Fibroblast of gingiva (primary cell): ENCODE data around the gene HSD17B8.
A peak's percentile ranks its signal among the peaks of the same experiment; 100 is the strongest.
"Not testable (repeated sequence)": the region's sequence is repeated elsewhere in the genome, so short reads cannot be mapped to it uniquely, and the experiment has no call there.

Experiments
- DNase-seq: peaks from one replicate; pipeline ENCODE4 v3.0.0-alpha.2; 2011; ENCODE audit warnings: low read depth

Gene HSD17B8

GRCh38 chr6:33207552-33208090 is 3.2 kb downstream of the HSD17B8 start:
- DNase-seq, result peak; percentile 58

GRCh38 chr6:33208091-33208967 is 3.9 kb downstream of the HSD17B8 start, which contains the start of gene RING1:
TSS of gene RING1 (plus strand) at chr6:33208500. CDS start at chr6:33208823, 323 bp downstream.
- DNase-seq, result peak; percentile 82

DNA sequence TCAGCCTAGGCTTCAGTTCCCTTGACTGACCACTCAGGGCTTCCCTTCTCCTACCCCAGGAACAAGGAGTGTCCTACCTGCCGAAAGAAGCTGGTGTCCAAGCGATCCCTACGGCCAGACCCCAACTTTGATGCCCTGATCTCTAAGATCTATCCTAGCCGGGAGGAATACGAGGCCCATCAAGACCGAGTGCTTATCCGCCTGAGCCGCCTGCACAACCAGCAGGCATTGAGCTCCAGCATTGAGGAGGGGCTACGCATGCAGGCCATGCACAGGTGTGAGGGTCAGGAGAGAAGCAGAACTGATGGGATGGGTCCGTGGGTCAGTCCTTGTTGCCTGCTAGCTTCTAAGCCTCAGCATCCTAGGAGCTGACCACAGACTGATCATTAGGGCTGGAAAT is 5.4 kb downstream of the HSD17B8 start:
- no peak for DNase-seq

DNA sequence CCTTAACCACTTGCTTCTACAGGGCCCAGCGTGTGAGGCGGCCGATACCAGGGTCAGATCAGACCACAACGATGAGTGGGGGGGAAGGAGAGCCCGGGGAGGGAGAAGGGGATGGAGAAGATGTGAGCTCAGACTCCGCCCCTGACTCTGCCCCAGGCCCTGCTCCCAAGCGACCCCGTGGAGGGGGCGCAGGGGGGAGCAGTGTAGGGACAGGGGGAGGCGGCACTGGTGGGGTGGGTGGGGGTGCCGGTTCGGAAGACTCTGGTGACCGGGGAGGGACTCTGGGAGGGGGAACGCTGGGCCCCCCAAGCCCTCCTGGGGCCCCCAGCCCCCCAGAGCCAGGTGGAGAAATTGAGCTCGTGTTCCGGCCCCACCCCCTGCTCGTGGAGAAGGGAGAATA is 6.7 kb downstream of the HSD17B8 start:
- no peak for DNase-seq

GRCh38 chr6:33211666-33212422 is 7.4 kb downstream of the HSD17B8 start:
- DNase-seq, result no peak

- DNase-seq, result no peak
Observed at GRCh38 chr6:33212857-33213165, 8.4 kb downstream of the HSD17B8 start.

DNA sequence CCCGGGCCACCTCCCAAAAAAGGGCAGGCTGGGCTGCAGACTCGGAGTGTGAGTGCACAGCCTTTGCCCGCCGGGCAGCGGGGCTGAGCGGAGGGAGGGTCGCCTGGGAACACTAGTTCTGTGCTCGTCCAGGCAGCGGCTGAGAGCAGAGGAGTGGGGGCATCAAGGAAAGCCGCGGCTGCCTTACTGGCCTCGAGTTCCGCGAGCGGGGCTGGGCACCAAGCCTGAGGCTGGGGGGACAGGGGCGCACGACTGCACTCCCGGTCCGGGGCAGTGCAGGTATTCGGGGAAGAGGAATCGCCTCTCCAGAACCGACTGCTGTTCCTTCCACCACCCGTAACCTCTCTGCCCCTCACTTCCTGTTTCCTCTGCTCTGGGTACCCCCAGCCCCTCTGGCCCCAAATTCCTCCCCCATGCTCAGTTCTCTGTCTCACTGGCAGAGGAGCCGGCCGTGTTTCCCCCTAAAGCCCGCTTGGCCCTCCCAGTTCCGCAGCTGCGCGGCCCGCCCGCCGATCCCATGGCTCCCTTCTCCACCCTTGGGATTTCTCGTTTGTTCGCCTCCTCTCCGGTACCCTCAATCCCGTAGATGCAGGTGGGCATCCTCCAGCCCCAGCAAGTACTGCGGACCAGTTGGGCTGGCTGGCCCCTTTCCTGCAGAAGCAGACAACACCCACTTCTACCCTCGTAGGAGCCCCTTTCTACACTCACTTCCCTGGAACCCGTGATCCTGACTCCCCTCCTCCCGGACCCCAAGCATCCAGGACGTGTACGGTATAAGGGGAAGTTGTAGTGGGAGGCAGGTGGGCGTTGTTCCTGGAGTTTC is 8.9 kb downstream of the HSD17B8 start:
- no peak for DNase-seq

- no peak for DNase-seq
Observed at GRCh38 chr6:33213989-33214335, 9.5 kb downstream of the HSD17B8 start.

DNA sequence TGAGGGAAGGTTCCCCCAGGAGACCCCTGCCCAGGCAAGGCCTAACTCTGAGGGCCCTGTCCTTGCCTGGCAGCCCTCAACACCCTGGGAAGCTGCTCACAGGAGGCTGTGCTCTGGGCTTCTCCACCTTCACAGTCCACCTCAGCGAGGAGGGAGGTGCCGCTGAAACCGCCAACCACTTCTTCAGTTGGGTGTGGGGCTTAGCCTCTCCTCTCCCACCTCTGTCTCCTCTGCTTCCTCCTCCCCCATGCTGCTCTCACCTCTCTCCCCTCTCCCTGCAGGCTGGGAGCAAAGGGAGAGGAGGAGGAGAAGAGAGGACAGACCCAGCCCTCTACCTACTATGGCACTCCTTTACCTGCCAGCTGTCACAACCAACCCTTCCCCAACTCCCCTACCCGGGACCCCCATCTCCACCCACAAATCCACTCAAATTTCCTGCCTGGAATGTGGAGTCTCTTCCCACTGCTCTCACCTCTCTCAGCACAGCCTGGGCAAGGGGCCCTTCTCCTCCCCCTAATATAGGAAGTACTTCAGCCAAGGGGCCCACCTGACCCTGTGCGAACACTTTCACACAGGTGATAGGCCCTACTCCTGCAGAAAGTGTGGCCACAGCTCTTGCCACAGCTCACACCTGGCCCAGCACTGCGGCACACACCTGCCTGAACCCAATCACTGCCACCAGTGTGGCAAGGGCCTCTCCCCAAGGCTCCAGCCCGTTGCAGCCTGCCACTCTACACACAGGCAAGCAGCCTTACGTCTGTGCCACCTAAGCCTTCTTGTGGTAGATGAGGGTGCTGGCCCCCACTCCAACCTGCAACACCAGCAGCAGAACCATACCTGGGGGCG is 11.0 kb downstream of the HSD17B8 start:
- no peak for DNase-seq

- no peak for DNase-seq
Observed at GRCh38 chr6:33216117-33216649, 11.7 kb downstream of the HSD17B8 start.

- no peak for DNase-seq
Observed at GRCh38 chr6:33217246-33217645, 12.8 kb downstream of the HSD17B8 start.

GRCh38 chr6:33217681-33218080 is 13.2 kb downstream of the HSD17B8 start:
- no peak for DNase-seq

DNA sequence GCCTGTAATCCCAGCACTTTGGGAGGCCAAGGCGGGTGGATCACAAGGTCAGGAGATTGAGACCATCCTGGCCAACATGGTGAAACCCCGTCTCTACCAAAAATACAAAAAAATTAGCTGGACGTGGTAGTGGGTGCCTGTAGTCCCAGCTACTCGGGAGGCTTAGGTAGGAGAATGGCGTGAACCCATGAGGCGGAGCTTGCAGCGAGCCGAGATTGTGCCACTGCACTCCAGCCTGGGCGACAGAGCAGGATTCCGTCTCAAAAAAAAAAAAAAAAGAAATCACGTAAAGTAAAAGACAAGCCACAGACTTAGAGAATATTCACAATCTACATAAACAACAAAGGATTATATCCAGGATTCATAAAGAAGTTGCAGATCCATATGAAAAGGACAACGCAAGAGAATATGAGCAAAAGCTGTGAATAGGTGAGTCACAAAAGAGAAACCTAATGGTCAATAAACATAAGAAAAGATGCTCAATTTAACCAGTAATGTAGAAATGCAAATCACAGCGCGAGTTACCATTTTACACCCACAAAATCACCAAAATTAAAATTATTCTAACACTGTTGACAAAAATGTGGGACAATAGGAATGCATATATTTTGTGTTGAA is 22.2 kb downstream of the HSD17B8 start:
- DNase-seq, result not testable (repeated sequence)

- DNase-seq, result no peak
Observed at GRCh38 chr6:33235221-33235634, 30.8 kb downstream of the HSD17B8 start.

DNA sequence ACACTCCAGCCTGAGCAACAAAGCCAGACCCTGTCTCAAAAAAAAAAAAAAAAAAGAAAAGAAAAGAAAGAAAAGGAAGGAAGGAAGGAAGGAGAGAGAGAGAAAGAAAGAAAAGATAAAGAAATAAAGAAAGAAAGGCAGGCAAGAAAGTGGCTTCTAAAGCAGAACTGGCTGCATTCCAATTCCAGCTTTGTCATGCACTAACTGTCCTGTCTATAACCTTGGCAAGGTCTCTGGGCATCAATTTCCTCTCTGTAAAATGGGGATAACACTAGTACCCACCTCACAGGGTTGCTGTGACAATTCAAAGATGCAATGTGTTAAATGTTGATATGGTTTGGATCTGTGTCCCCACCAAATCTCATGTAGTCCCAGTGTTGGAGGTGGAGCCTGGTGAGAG is 31.9 kb downstream of the HSD17B8 start:
- DNase-seq, result no peak

GRCh38 chr6:33236852-33237251 is 32.4 kb downstream of the HSD17B8 start:
- no peak for DNase-seq

DNA sequence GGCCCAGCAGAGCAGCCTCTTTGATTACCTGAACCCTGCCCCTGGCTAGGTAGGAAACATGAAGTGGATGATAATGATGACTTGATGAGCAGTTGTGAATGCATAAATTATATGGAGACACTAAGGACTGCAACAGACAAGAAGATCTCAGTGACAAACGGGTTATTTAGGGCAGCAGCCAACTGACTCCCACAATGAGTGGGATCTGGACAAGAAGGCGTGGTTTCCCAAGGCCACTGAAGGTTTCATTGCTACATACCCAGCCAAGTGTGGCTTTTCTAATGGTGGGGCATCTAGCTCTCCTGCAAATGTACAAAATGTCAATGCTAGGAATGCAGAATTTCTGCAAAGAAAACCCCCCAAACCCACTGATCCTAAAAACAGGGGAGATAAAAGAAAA is 33.3 kb downstream of the HSD17B8 start:
- DNase-seq, result no peak

DNA sequence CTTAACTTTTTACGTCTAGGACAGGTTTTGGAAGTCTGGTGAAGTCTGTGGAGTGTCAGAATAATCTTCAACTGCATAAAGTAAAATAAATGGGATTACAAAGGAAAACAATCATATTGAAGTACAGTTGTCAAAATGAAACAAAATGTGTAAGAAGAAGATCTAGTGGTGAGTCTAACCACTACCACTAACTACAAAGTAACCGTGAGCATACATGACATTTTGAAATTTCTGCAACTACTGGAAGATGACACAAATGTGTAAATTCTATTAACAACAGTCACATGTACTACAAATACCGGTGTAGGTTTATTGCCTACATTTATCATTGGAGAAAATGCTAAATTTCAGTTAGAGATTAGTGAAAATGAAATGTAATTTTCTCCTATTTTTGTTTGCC is 37.5 kb downstream of the HSD17B8 start:
- DNase-seq, result no peak

GRCh38 chr6:33243476-33243875 is 39.0 kb downstream of the HSD17B8 start:
- no peak for DNase-seq

GRCh38 chr6:33247977-33248642 is 43.7 kb downstream of the HSD17B8 start:
- DNase-seq, result peak; percentile 78
